DND-41 (cell line): ENCODE results near the gene NCBP1.
"Not testable (repeated sequence)": the region's sequence is repeated elsewhere in the genome, so short reads cannot be mapped to it uniquely, and the experiment has no call there.

Experiments used
- EZH2 ChIP-seq: IDR thresholded peaks from 3 replicates; pipeline ENCODE4 v1.6.1; 2012; ENCODE audit warnings: borderline replicate concordance, low read depth, mild to moderate bottlenecking, moderate library complexity, low read length, inconsistent platforms; ENCODE audit not compliant: severe bottlenecking
- TF ChIP-seq, protein P1 (sequence below): IDR thresholded peaks from 2 replicates; pipeline ENCODE4 v1.5.1; 2012; ENCODE audit warnings: borderline replicate concordance, low read length, moderate library complexity, mild to moderate bottlenecking; ENCODE audit not compliant: poor library complexity, severe bottlenecking; ENCODE audit errors: extremely low read depth

DNA sequence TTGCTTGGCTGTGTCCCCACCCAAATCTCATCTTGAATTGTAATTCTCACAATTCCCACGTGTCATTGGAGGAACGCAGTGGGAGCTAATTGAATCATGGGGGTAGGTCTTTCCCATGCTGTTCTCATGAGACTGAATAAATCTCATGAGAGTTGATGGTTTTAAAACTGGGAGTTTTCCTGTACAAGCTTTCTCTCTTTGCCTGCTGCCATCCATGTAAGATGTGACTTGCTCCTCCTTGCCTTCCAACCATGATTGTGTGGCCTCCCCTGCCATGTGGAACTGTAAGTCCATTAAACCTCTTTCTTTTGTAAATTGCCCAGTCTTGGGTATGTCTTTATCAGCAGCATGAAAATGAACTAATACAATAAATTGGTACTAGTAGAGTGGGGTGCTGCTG is 13.6 kb upstream of the NCBP1 start:
- not testable (repeated sequence) for TF ChIP-seq EZH2
- TF ChIP-seq, protein P1, sequence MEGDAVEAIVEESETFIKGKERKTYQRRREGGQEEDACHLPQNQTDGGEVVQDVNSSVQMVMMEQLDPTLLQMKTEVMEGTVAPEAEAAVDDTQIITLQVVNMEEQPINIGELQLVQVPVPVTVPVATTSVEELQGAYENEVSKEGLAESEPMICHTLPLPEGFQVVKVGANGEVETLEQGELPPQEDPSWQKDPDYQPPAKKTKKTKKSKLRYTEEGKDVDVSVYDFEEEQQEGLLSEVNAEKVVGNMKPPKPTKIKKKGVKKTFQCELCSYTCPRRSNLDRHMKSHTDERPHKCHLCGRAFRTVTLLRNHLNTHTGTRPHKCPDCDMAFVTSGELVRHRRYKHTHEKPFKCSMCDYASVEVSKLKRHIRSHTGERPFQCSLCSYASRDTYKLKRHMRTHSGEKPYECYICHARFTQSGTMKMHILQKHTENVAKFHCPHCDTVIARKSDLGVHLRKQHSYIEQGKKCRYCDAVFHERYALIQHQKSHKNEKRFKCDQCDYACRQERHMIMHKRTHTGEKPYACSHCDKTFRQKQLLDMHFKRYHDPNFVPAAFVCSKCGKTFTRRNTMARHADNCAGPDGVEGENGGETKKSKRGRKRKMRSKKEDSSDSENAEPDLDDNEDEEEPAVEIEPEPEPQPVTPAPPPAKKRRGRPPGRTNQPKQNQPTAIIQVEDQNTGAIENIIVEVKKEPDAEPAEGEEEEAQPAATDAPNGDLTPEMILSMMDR: not testable (repeated sequence)
